AG04450 (cell line): Measurements from ENCODE around the gene TRIM37. TPM values are rescaled to one million over a fixed set of nuclear protein-coding genes. Genes with fewer than 3 reads are reported as not detected.

ENCODE experiments used
- CTCF ChIA-PET: fragments of 300-600, 350-600 bp; formaldehyde crosslinking; extraction: SDS; loops from one replicate; lab custom pipeline; 2022; ENCODE audit warnings: antibody characterized with exemption, inconsistent platforms; lab: Charles Lee
- POLR2A ChIA-PET: fragments of 350-600 bp; formaldehyde crosslinking; extraction: SDS; loops from one replicate; lab custom pipeline; 2021; ENCODE audit warnings: antibody characterized with exemption, inconsistent platforms; lab: Yijun Ruan, JAX
- DNase-seq: peaks from one replicate; pipeline ENCODE4 v3.0.0-alpha.2; 2011; ENCODE audit warnings: low read depth, low spot score
- H3K27ac ChIP-seq: one replicate; pipeline ENCODE4 v1.5.1; 2012; ENCODE audit warnings: low read depth, low read length, control low read depth
- H3K27me3 ChIP-seq: one replicate; pipeline ENCODE4 v1.6.0; 2012; ENCODE audit warnings: low read length; ENCODE audit not compliant: control insufficient read depth, insufficient read depth
- H3K4me3 ChIP-seq: 2 replicates; pipeline ENCODE4 v1.5.1; 2011; ENCODE audit warnings: mild to moderate bottlenecking, low read depth, low read length, control low read depth
- H3K9me3 ChIP-seq: 2 replicates; pipeline ENCODE4 v1.5.1; 2012; ENCODE audit warnings: low read length; ENCODE audit not compliant: control insufficient read depth, insufficient read depth
- CTCF ChIP-seq: IDR thresholded peaks from 2 replicates; pipeline ENCODE4 v1.5.1; 2011; ENCODE audit warnings: low read depth, low read length, control low read depth, inconsistent platforms
- polyA plus RNA-seq: library from polyadenylated mRNA; depleted of rRNA; stranded (reverse); fragments of >200 nt; gene quantifications from 2 replicates; pipeline ENCODE4 v1.2.3, GENCODE V29; 2011

Gene TRIM37
- polyA plus RNA-seq, 1 experiment = 34.8 TPM

- H3K27me3 ChIP-seq = no peaks in the 10 kb centered on the region
- ChIA-PET CTCF (interaction anchor here (0.5 kb wide), 1 partner anchor 102 kb away, joined by 6 read pairs; no protein-coding TSS in a partner anchor), POLR2A (no interaction called here)
- no peak for TF ChIP-seq CTCF
- no peak overlapping the region for H3K27ac ChIP-seq
- H3K4me3 ChIP-seq = no peak overlapping the region
- H3K9me3 ChIP-seq = no peaks in the 10 kb centered on the region
- DNase-seq = no peak
These were observed 125.8 kb downstream of the TRIM37 start for GRCh38 chr17:58980706-58981481.

- CTCF ChIA-PET = interaction anchor here (0.7 kb wide), 1 partner anchor 266 kb away, joined by 3 read pairs; no protein-coding TSS in a partner anchor
These were observed 130.1 kb downstream of the TRIM37 start for GRCh38 chr17:58976541-58976940.

DNA sequence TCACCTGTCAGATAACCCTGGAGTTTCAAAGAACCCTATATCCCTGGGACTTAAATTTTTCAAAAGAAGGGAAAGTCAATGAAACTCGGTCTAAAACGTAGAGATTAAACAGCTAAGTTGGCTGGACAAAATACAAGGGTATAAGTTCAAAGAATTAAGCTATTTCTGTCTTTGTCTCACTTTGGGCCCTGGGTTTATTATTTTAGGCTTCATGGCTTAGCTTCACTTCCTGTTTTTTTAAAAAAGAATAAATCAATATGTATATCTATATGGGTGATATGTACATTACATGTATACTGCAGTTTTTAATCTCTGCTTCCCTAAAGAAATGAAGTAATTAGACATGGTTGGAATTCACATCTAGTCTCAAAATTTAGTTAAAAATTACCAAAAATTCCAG, 132.3 kb downstream of the TRIM37 start:
- no peaks in the 10 kb centered on the region for H3K27me3 ChIP-seq
- H3K9me3 ChIP-seq = no peaks in the 10 kb centered on the region
- H3K27ac ChIP-seq = no peak overlapping the region
- no peak for TF ChIP-seq CTCF
- DNase-seq = no peak
- CTCF ChIA-PET = no interaction called here
- H3K4me3 ChIP-seq = no peak overlapping the region
- POLR2A ChIA-PET = no interaction called here

More at GRCh38 chr17:58976541-58976940, 130.1 kb downstream of the TRIM37 start:
- TF ChIP-seq CTCF = no peak
- no peaks in the 10 kb centered on the region for H3K27me3 ChIP-seq
- no peak for DNase-seq
- H3K9me3 ChIP-seq = no peaks in the 10 kb centered on the region
- no peak overlapping the region for H3K27ac ChIP-seq
- POLR2A ChIA-PET = no interaction called here
- no peak overlapping the region for H3K4me3 ChIP-seq

GRCh38 chr17:58970609-58971450, 135.8 kb downstream of the TRIM37 start:
- no peaks in the 10 kb centered on the region for H3K9me3 ChIP-seq
- ChIA-PET POLR2A (no interaction called here), CTCF (interaction anchor here (1.0 to 1.4 kb wide), 2 partner anchors 12 to 23 kb away, joined by 3 to 4 read pairs; no protein-coding TSS in a partner anchor)
- DNase-seq = no peak
- H3K4me3 ChIP-seq = no peak overlapping the region
- no peaks in the 10 kb centered on the region for H3K27me3 ChIP-seq
- H3K27ac ChIP-seq = no peak overlapping the region
- no peak for TF ChIP-seq CTCF

- ChIA-PET CTCF (interaction anchor here (1.0 to 1.4 kb wide), 3 partner anchors 13 to 35 kb away, joined by 3 to 4 read pairs (median 3); no protein-coding TSS in a partner anchor), POLR2A (no interaction called here)
- no peak overlapping the region for H3K4me3 ChIP-seq
- no peak overlapping the region for H3K27ac ChIP-seq
- H3K9me3 ChIP-seq = no peaks in the 10 kb centered on the region
- no peak; the same call in 1 of the 2 replicates for TF ChIP-seq CTCF
- DNase-seq = no peak
- no peaks in the 10 kb centered on the region for H3K27me3 ChIP-seq
These were observed 137.1 kb downstream of the TRIM37 start for GRCh38 chr17:58969612-58970011.
